Smooth muscle cell (in vitro differentiated cells): Measurements from ENCODE around the gene MAP2K5. TPM values are rescaled to one million over a fixed set of nuclear protein-coding genes. Genes with fewer than 3 reads are reported as not detected.

ENCODE experiments used
- DNase-seq: peaks from one replicate; lab custom pipeline; 2025; ENCODE audit not compliant: unreplicated experiment; lab: John Stamatoyannopoulos, UW
- H2AFZ ChIP-seq: fragments of 200-600 bp; sonication (generic); 2 replicates; pipeline ENCODE4 v1.6.0; 2016; ENCODE audit warnings: antibody characterized with exemption, low read depth, mild to moderate bottlenecking
- H3F3A ChIP-seq: fragments of 200-600 bp; sonication (generic); 2 replicates; pipeline ENCODE4 v1.6.0; 2017; ENCODE audit warnings: antibody characterized with exemption, low read depth
- H3K27ac ChIP-seq: fragments of 200-600 bp; sonication (generic); 2 replicates; pipeline ENCODE4 v1.5.1; 2016; ENCODE audit warnings: low read depth, mild to moderate bottlenecking
- H3K27me3 ChIP-seq: fragments of 200-600 bp; sonication (generic); 2 replicates; pipeline ENCODE4 v1.6.1; 2016; ENCODE audit warnings: low read depth, mild to moderate bottlenecking
- H3K36me3 ChIP-seq: fragments of 200-600 bp; sonication (generic); 2 replicates; pipeline ENCODE4 v1.5.1; 2016; ENCODE audit warnings: low read depth
- H3K4me1 ChIP-seq: fragments of 200-600 bp; sonication (generic); 2 replicates; pipeline ENCODE4 v1.5.1; 2016; ENCODE audit warnings: low read depth
- H3K4me2 ChIP-seq: fragments of 200-600 bp; sonication (generic); 2 replicates; pipeline ENCODE4 v1.6.0; 2016; ENCODE audit warnings: mild to moderate bottlenecking
- H3K4me3 ChIP-seq: fragments of 200-600 bp; sonication (generic); 2 replicates; pipeline ENCODE4 v1.5.1; 2016; ENCODE audit warnings: mild to moderate bottlenecking
- H3K79me2 ChIP-seq: fragments of 200-600 bp; sonication (generic); 2 replicates; pipeline ENCODE4 v1.6.0; 2016; ENCODE audit warnings: low read depth, mild to moderate bottlenecking
- H3K9ac ChIP-seq: fragments of 200-600 bp; sonication (generic); 2 replicates; pipeline ENCODE4 v1.6.0; 2016; ENCODE audit warnings: low read depth
- H3K9me3 ChIP-seq: fragments of 200-600 bp; sonication (generic); replicated peaks from 2 replicates; pipeline ENCODE4 v1.5.1; 2016; ENCODE audit warnings: low read depth
- H4K20me1 ChIP-seq: fragments of 200-600 bp; sonication (generic); 2 replicates; pipeline ENCODE4 v1.6.0; 2016; ENCODE audit warnings: low read depth
- WGBS: methylation state at CpG from one replicate; pipeline ENCODE4 v1.1.7; 2016; ENCODE audit warnings: low lambda C conversion rate; 5-methylcytosine and 5-hydroxymethylcytosine counted together
- polyA plus RNA-seq: library from polyadenylated mRNA; unstranded; fragments of >200 nt; fragmentation: Nextera tagmentation; extraction: Ambion mirVana; gene quantifications from 2 replicates; pipeline ENCODE4 v1.2.1, GENCODE V29; 2016
- total RNA-seq: library from RNA; depleted of rRNA; stranded (reverse); fragments of >200 nt; gene quantifications from 2 replicates; pipeline ENCODE4 v1.2.3, GENCODE V29; 2014
- TF ChIP-seq, protein P1 (sequence below): fragments of 200-600 bp; sonication (generic); IDR thresholded peaks from 2 replicates; pipeline ENCODE4 v1.5.1; 2017; ENCODE audit warnings: borderline replicate concordance, mild to moderate bottlenecking, antibody characterized with exemption; ENCODE audit not compliant: insufficient read depth, poor library complexity, severe bottlenecking

Gene MAP2K5
- total and polyA plus RNA-seq, 2 experiments from 2014 or later: 4.4 to 7.4 TPM

DNA sequence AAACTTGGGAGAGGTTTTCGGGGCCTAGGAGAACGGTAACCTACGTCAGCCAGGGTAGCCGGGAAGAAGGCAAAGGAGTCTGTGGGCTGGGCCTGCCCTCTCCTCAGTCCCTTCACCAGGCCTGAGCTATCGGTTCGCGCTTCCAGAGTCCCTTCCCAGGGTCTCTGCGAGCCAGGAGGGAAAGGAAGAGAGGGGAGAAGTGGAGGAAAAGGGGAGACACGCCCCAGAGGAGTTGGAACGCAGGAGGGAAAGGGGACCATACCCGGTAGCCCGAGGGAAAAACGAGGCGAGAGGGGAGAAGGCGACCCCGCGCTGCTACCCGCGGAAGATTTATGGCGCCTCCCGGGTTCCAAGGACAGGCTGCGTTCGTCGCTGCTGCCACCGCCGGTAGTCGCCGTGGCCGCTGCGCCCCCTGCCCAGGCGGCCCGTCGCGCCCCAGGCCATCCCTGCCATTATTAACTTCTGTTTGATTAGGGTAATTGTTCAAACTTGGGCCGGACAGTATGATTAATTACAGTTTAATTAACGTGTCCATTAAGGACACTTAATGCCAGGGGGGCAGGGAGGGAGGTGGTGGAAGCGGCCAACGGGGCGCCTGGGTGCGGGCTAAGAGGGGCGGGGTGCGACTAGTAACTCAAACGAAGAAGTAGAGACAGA is 279.4 kb downstream of the MAP2K5 start:
- Histone ChIP-seq H3K4me3 (no peak overlapping the region), H3K9ac (no peak overlapping the region), H2AFZ (no peak overlapping the region), H4K20me1 (no peaks in the 10 kb centered on the region), H3K9me3 (no peaks in the 10 kb centered on the region), H3K4me2 (no peak overlapping the region), H3F3A (no peaks in the 10 kb centered on the region), H3K27me3 (peaks cover 99% of the 10 kb centered on the region), H3K36me3 (no peaks in the 10 kb centered on the region), H3K79me2 (no peaks in the 10 kb centered on the region), H3K4me1 (no peaks in the 10 kb centered on the region), H3K27ac (no peak overlapping the region)
- WGBS: 7% methylated on average over 43 of the region's 43 CpGs
- TF ChIP-seq, protein P1, sequence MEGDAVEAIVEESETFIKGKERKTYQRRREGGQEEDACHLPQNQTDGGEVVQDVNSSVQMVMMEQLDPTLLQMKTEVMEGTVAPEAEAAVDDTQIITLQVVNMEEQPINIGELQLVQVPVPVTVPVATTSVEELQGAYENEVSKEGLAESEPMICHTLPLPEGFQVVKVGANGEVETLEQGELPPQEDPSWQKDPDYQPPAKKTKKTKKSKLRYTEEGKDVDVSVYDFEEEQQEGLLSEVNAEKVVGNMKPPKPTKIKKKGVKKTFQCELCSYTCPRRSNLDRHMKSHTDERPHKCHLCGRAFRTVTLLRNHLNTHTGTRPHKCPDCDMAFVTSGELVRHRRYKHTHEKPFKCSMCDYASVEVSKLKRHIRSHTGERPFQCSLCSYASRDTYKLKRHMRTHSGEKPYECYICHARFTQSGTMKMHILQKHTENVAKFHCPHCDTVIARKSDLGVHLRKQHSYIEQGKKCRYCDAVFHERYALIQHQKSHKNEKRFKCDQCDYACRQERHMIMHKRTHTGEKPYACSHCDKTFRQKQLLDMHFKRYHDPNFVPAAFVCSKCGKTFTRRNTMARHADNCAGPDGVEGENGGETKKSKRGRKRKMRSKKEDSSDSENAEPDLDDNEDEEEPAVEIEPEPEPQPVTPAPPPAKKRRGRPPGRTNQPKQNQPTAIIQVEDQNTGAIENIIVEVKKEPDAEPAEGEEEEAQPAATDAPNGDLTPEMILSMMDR: no peak
- DNase-seq: no peak

DNA sequence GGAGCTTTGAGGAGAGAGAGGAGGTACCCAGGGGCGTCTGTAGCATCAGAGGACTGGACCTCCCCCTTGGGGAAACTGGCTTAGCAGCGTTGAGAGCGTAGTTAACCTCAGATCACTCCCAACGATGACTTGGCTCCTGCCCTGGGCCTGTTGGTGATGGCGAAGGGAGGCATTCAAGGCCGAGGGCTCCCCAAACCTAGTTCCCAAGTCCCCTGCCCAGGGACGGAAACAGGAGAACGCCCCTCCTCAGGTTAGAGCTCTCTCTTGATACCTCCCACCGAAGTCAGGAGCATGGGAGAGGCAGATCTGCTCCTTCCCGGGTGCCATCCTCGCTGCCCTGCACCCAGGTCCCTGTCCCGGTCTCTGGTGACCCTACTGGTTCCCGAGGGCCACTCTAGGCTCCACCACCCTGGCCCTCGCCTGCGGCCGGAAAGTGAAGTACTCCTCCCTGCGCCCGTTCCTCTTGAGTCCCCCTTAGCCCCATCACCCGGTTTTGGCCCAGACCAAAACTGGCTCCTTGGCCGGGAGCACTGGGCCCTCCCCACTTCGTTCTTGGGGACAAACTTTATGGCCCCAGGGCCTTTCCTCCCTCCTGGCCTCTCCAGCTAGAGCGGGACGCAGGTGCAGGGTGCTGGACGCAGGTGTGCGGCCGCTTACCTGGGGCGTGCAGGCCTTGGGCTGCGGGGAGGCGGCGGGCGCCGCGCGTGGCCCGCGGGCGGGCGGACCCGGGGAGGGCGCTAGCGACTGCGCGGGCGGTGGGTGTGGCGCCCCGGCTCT is 280.2 kb downstream of the MAP2K5 start:
- Histone ChIP-seq H3K36me3 (no peaks in the 10 kb centered on the region), H3K4me2 (no peak overlapping the region), H3F3A (no peaks in the 10 kb centered on the region), H3K9ac (no peak overlapping the region), H3K79me2 (no peaks in the 10 kb centered on the region), H3K9me3 (no peaks in the 10 kb centered on the region), H3K27me3 (peaks cover 99% of the 10 kb centered on the region), H2AFZ (no peak overlapping the region), H3K27ac (no peak overlapping the region), H3K4me1 (no peaks in the 10 kb centered on the region), H3K4me3 (no peak overlapping the region), H4K20me1 (no peaks in the 10 kb centered on the region)
- 11% methylated on average over 26 of the region's 46 CpGs for WGBS
- no peak for DNase-seq
- TF ChIP-seq, protein P1: no peak

DNA sequence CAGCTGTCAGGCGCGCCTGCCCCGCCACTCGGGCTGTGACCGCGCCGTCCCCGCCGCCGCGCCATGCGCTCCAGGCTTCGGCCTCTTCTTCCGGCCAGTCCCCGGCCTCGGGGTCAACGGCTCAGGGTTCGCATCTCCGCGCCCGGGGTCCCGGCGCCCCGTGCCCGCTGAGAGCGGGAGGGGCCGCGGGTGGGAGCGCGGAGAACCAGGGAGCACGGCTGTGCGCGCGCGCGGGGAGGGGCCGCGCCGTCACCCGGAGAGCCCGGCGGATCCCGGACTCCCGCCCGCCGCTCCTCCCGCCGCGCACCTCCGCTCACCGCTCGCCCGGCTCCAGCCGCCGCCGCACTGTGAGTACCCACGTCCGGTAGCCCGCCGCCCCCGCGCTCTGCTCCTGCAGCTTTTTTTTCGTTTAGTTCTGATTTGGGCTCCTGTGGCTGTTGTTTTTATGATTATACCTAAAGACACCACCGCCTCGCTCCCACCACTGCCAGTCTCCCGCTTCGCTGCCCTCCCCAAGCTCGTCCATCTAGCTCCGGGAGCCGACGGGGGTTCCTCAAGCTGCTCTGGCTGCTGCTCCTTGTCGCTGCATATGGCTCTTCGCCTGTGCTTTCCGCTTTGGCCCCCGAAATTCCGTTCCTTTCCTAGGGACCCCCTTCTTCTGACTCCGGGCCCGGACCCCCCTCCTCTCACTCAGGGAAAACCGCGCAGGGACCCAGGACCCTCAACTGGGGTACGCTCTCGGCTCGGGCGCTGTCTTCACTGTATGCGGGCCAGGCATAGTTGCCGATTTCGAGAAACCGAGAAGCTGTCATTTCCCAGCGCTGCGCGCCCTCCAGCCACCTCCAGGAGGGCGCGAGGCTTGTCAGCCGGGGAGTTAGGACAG is 281.1 kb downstream of the MAP2K5 start:
- Histone ChIP-seq H4K20me1 (no peaks in the 10 kb centered on the region), H3K4me3 (no peak overlapping the region), H3K9ac (no peak overlapping the region), H3K4me1 (peaks cover 5% of the 10 kb centered on the region), H3K4me2 (peak overlapping the region; percentile 48), H3K9me3 (no peaks in the 10 kb centered on the region), H3K27me3 (peaks cover 99% of the 10 kb centered on the region), H3K36me3 (no peaks in the 10 kb centered on the region), H3K79me2 (no peaks in the 10 kb centered on the region), H3F3A (no peaks in the 10 kb centered on the region), H3K27ac (no peak overlapping the region), H2AFZ (no peak overlapping the region)
- no peak for DNase-seq
- TF ChIP-seq, protein P1: no peak
- WGBS: 9% methylated on average over 41 of the region's 94 CpGs
